Fibroblast of the aortic adventitia (primary cell): ENCODE results near the gene DCLRE1A. TPM values are rescaled to one million over a fixed set of nuclear protein-coding genes. Genes with fewer than 3 reads are reported as not detected.
"Not testable (repeated sequence)": the region's sequence is repeated elsewhere in the genome, so short reads cannot be mapped to it uniquely, and the experiment has no call there.

Experiments
- DNase-seq: peaks from one replicate; pipeline ENCODE4 v3.0.0-alpha.2; 2010; ENCODE audit warnings: low read depth
- H3K4me3 ChIP-seq: 2 replicates; pipeline ENCODE4 v1.5.1; 2011; ENCODE audit warnings: low read depth, mild to moderate bottlenecking, control low read depth, low read length, moderate library complexity
- total RNA-seq: library from RNA; depleted of rRNA; stranded (reverse); fragments of >200 nt; gene quantifications from 2 replicates; pipeline ENCODE4 v1.2.3, GENCODE V29; 2012; ENCODE audit warnings: low replicate concordance
- TF ChIP-seq, protein P1 (sequence below): IDR thresholded peaks from 2 replicates; pipeline ENCODE4 v1.5.1; 2011; ENCODE audit warnings: mild to moderate bottlenecking, low read length, control low read depth, inconsistent platforms; ENCODE audit not compliant: insufficient read depth

The DCLRE1A gene
- total RNA-seq, 1 donor, result 10.9 TPM

DNA sequence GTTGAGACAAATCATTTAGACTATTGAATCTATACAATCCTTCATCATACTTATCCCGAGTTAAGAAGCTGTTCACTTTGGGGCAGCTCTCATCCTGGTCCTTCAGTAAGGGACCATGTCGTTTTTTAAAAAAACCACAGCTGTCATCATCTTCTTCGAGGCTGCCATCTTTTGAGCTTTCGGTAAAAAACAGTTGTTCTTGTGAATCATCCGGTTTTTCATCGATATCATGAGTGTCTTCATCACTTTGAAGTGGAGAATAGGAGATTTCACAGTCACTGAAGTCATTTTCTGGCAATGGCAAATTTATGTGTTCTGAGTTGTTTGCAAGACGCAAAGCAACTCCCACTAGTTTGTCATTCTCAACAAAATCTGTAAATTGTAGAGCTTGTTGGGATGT, 3.9 kb downstream of the DCLRE1A start:
- TF ChIP-seq, protein P1, sequence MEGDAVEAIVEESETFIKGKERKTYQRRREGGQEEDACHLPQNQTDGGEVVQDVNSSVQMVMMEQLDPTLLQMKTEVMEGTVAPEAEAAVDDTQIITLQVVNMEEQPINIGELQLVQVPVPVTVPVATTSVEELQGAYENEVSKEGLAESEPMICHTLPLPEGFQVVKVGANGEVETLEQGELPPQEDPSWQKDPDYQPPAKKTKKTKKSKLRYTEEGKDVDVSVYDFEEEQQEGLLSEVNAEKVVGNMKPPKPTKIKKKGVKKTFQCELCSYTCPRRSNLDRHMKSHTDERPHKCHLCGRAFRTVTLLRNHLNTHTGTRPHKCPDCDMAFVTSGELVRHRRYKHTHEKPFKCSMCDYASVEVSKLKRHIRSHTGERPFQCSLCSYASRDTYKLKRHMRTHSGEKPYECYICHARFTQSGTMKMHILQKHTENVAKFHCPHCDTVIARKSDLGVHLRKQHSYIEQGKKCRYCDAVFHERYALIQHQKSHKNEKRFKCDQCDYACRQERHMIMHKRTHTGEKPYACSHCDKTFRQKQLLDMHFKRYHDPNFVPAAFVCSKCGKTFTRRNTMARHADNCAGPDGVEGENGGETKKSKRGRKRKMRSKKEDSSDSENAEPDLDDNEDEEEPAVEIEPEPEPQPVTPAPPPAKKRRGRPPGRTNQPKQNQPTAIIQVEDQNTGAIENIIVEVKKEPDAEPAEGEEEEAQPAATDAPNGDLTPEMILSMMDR, result no peak
- DNase-seq, result no peak
- H3K4me3 ChIP-seq, result no peak overlapping the region

DNA sequence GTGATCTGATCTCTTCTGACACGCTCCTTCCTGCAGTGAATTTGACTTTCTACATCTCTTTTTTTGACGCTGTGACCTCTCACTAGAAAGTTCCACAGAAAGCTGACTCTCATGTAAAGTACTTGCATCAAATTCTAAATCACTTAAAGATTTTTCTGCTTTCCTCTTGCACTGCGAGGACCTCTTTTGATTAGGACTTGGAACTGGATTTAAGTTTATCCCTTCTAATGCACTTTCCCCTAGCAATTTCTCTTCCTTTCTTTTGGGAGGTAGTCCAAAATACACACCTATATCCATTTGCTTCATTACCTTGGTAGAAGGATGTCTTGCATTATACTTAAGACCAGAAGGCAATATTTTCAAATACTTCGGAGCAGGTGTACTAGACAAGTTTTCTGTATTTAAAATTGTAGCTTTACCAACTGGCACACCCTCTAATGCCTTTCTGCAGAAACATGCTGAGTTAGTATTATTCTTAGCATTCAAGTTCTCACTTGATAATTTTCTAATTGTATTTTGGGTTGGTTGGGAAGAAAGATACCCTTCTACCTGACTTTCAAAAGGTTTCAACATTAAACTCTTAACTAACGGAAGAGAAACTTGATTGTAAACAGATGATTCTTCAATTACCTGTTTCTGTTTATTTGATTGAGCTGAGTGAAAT, 4.6 kb downstream of the DCLRE1A start:
- TF ChIP-seq, protein P1, result no peak
- no peak overlapping the region for H3K4me3 ChIP-seq
- no peak for DNase-seq

DNA sequence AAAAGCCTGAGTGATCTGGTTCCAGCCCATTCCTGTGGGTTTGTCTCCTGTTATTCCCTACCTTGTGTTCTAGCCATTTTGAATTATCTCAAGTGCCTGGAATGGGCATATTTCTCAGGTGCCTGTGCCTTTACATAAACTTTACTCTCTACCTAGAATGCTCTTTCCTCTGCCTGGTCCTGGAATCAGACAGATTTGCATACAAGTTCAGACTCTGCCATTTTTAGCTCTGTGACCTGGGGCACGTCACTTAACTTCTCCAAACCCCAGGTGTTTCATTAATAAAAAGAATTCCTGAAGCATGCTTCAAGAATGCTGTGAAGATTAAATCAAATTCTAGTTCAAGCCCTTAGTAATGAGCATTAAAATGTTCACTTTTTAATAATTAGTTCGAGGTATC, 7.8 kb downstream of the DCLRE1A start:
- no peak overlapping the region for H3K4me3 ChIP-seq
- DNase-seq, result no peak
- TF ChIP-seq, protein P1, result no peak

DNA sequence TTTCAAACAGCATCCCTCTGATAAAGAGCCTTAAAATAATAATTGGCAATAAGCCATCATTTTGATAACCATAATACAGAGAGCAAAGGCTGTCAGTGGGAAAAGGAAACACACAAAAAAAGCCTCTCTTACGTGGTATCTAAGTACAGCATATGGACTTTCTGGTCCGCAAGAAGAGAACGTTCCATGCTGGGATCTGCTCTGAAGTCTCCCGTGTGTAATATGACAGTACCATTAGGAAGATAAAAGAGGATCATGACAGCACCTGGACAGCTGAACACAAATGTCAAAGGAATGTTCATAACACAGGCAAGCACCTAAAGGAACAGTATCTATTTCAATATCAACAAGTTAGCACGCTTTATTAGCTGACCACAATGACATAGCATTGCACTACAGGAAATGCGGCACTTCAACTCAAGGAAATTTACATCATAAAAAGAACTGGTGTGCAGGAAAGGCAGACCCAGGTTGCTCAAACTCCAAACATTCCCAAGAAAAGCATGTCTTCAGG, 9.9 kb downstream of the DCLRE1A start:
- DNase-seq, result no peak
- TF ChIP-seq, protein P1, result no peak
- H3K4me3 ChIP-seq, result no peak overlapping the region

DNA sequence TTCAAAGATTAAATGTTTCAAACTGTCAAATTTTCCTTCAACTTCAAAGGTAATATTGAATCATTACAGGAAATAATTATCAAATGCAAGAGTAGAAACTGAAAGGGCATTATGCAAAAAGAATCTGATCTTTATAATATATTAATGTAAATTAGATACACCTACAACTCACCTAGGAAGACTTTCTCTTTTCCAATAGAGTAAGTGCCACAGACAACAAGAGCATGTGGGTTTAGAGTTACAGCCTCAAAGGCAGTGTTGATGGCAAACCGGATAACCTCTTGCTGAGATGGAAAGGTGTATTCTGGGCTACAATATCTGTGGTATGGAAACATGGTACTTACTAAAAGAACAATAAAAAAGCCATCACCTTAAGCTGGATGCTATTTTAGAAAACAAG, 11.7 kb downstream of the DCLRE1A start:
- no peak for DNase-seq
- TF ChIP-seq, protein P1, result no peak
- H3K4me3 ChIP-seq, result no peak overlapping the region

DNA sequence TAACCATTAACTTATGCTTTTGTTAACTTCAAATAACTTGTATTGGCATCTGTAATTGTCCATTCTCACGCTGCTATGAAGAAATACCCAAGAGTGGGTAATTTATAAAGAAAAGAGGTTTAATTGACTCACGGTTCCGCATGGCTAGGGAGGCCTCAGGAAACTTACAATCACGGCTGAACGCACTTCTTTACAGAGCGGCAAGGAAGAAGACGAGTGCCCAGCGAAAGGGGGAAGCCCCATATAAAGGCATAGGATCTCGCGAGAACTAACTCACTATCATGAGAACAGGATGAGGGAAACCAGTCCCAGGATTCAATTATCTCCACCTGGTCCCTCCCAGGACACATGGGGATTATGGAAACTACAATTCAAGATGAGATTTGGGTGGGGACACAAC, 25.3 kb downstream of the DCLRE1A start:
- not testable (repeated sequence) for DNase-seq, H3K4me3 ChIP-seq

DNA sequence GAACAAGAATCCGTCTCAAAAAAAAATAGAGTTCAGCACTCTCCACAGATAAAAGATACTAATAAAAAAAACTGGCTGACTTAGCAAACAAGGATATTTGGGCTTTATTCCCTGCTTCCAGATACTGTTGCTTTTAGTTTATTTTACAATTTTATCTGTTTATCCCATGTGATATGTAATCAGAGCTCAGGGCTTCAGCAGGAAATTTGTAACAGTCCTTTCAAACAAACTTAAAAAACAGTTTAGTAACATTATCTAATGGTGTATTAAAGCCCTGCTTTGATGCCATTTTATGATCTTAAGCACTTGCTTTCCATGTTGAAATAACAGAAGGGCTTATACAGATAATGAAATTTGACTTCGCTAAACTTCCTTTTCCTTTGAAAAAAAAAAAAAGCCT, 28.1 kb downstream of the DCLRE1A start:
- TF ChIP-seq, protein P1, result no peak
- DNase-seq, result no peak
- H3K4me3 ChIP-seq, result no peak overlapping the region
